ENCODE results near the gene NRDE2. TPM values are rescaled to one million over a fixed set of nuclear protein-coding genes. Genes with fewer than 3 reads are reported as not detected.

Gene NRDE2
- total and polyA plus RNA-seq, 2 of the 4 experiments (the other 2 are of a cell fraction), result 4.5 to 9.3 TPM

- no peak for TF ChIP-seq CEBPB (IDR thresholded peaks at IDR 0.05; ENCODE audit: low read depth, low read length)
- no peak for TF ChIP-seq RCOR1 (IDR thresholded peaks at IDR 0.05; ENCODE audit: insufficient replicate concordance, low read length)
- TF ChIP-seq POLR2A (IDR thresholded peaks at IDR 0.05; ENCODE audit: low read depth, low read length), result no peak
- TF ChIP-seq RAD21 (IDR thresholded peaks at IDR 0.05; ENCODE audit: low read length), result no peak
These were observed 77.9 kb downstream of the NRDE2 start (continued) for GRCh38 chr14:90253826-90254225.

GRCh38 chr14:90248594-90248993, 83.1 kb downstream of the NRDE2 start:
- H3K56ac ChIP-seq (ENCODE audit: extremely low read depth, insufficient read depth, low read length), result no peak overlapping the region
- no peak overlapping the region for H2BK20ac ChIP-seq (ENCODE audit: low read depth, low read length)
- no peak overlapping the region for H2AK5ac ChIP-seq (ENCODE audit: low read depth, low read length)
- H3K4me3 ChIP-seq (ENCODE audit: insufficient read depth, low read depth, low read length), result no peak overlapping the region
- TF ChIP-seq NFE2L2 (IDR thresholded peaks at IDR 0.05; ENCODE audit: low read depth, low read length) (no peak), POLR2A (IDR thresholded peaks at IDR 0.05; ENCODE audit: low read depth, low read length) (no peak), SMC3 (IDR thresholded peaks at IDR 0.05; ENCODE audit: low read depth, low read length) (no peak), CEBPB (IDR thresholded peaks at IDR 0.05; ENCODE audit: low read depth, low read length) (no peak), MAFK (IDR thresholded peaks at IDR 0.05; ENCODE audit: low read depth, low read length) (no peak), USF2 (IDR thresholded peaks at IDR 0.05; ENCODE audit: low read depth, low read length) (no peak), BHLHE40 (IDR thresholded peaks at IDR 0.05; ENCODE audit: low read depth, low read length) (no peak), MAZ (IDR thresholded peaks at IDR 0.05; ENCODE audit: borderline replicate concordance, low read depth, low read length) (no peak), CHD1 (IDR thresholded peaks at IDR 0.05; ENCODE audit: low read depth, low read length) (no peak), RAD21 (IDR thresholded peaks at IDR 0.05; ENCODE audit: low read length) (no peak), RCOR1 (IDR thresholded peaks at IDR 0.05; ENCODE audit: insufficient replicate concordance, low read length) (no peak), RFX5 (IDR thresholded peaks at IDR 0.05; ENCODE audit: low read depth, low read length) (no peak), FOS (IDR thresholded peaks at IDR 0.05; ENCODE audit: low read depth, low read length) (no peak), ELK1 (IDR thresholded peaks at IDR 0.05; ENCODE audit: borderline replicate concordance, low read depth, low read length) (no peak)
- no peak overlapping the region for H2AK9ac ChIP-seq (replicated peaks; ENCODE audit: low read depth, low read length, poor library complexity)
- dilution Hi-C loops (cut with HindIII; ENCODE audit: low sequenced_read_pairs, unreplicated experiment), result no loop called here
- H2BK120ac ChIP-seq (ENCODE audit: low read depth, low read length), result no peak overlapping the region
- no peaks in the 10 kb centered on the region for H3K36me3 ChIP-seq (ENCODE audit: control insufficient read depth, insufficient read depth, low read length)
- H4K20me1 ChIP-seq (ENCODE audit: insufficient read depth, low read length), result no peaks in the 10 kb centered on the region
- no peak overlapping the region for H3K18ac ChIP-seq (ENCODE audit: low read depth, low read length)
- intact Hi-C loops (cut with micrococcal nuclease), result no loop called here
- H2BK15ac ChIP-seq (ENCODE audit: low read depth, low read length), result no peak overlapping the region
- ChIA-PET CTCF (no interaction called here), POLR2A (ENCODE audit: unreplicated experiment) (no interaction called here)
- no peak overlapping the region for H3K23ac ChIP-seq (ENCODE audit: low read depth, low read length)
- DNase-seq (no peak), ATAC-seq (ENCODE audit: low read depth) (no peak)
- no peak overlapping the region for H3K4me2 ChIP-seq (ENCODE audit: low read depth, low read length)
- H3K4me1 ChIP-seq (ENCODE audit: control insufficient read depth, insufficient read depth, low read length), result no peaks in the 10 kb centered on the region
- in situ Hi-C loops (cut with MboI; ENCODE audit: low sequenced_read_pairs), result no loop called here
- no peak overlapping the region for H4K91ac ChIP-seq (ENCODE audit: insufficient read depth, low read depth, low read length)
- no peak overlapping the region for H3K9ac ChIP-seq (ENCODE audit: low read depth, low read length)
- no peaks in the 10 kb centered on the region for H3K9me3 ChIP-seq (ENCODE audit: control insufficient read depth, insufficient read depth, low read length)
- no peak overlapping the region for H2AFZ ChIP-seq (replicated peaks; ENCODE audit: low read length, poor library complexity)
- WGBS, 2 experiments (ENCODE audit: extremely low coverage in 2 of 2, insufficient read length in 1 of 2), result 80% methylated on average over 1 of the region's 2 CpGs; no CpG with 5 or more reads in 1 of the 2 experiments
- H3K14ac ChIP-seq (replicated peaks; ENCODE audit: low read depth, low read length), result no peak overlapping the region
- BruUV-seq (replicated peaks), result no TSS peak
- H3K79me1 ChIP-seq (ENCODE audit: low read depth in 1 of 2, low read length in 2 of 2), result no peaks in the 10 kb centered on the region
- no peaks in the 10 kb centered on the region for H3K9me1 ChIP-seq (ENCODE audit: insufficient read depth, low read length)
- no peak overlapping the region for H4K8ac ChIP-seq (ENCODE audit: low read depth in 2 of 2, low read length in 2 of 2)
- H3K27me3 ChIP-seq (ENCODE audit: control insufficient read depth, insufficient read depth, low read length), result no peaks in the 10 kb centered on the region; the same call in 1 of the 2 replicates
- no peak overlapping the region for H4K5ac ChIP-seq (ENCODE audit: low read depth, low read length)
- H3K27ac ChIP-seq (ENCODE audit: insufficient read depth, low read length), result no peak overlapping the region
- no peak overlapping the region for H2BK5ac ChIP-seq (ENCODE audit: low read depth, low read length, poor library complexity, severe bottlenecking)
- H3K4ac ChIP-seq (ENCODE audit: low read depth, low read length), result no peak overlapping the region

Data from IMR-90 (cell line).